Fibroblast of lung (primary cell): ENCODE data around the gene LHFPL2.

Experiments
- CTCF ChIP-seq, 2 donors: IDR thresholded peaks in 1 of 2; conservative IDR thresholded peaks in 1 of 2; 1 replicate in 1 of 2; 2 replicates in 1 of 2; pipeline ENCODE4 v1.5.1; 2011 to 2012; ENCODE audit warnings: low read length in 2 of 2, control low read depth in 1 of 2, inconsistent platforms in 1 of 2, low read depth in 1 of 2, mild to moderate bottlenecking in 1 of 2
- EZH2 ChIP-seq: IDR thresholded peaks from 2 replicates; pipeline ENCODE4 v1.5.1; 2012; ENCODE audit warnings: low read length, control low read depth, mild to moderate bottlenecking; ENCODE audit errors: missing control alignments

GRCh38 chr5:78568676-78569075 is 79.9 kb downstream of the LHFPL2 start:
- TF ChIP-seq CTCF (conservative IDR thresholded peaks at IDR 0.05 in 1 of 2, IDR thresholded peaks at IDR 0.05 in 1 of 2; ENCODE audit: low read depth in 1 of 2, low read length in 2 of 2) (no peak), EZH2 (no peak)
